Breast epithelium (tissue), 3 donors: ENCODE measurements around the gene PPP2R2D.

ENCODE experiments used
- CTCF ChIP-seq, 3 donors: fragments of 450-650 bp; IDR thresholded peaks; one replicate each; pipeline ENCODE4 v1.5.1; 2016 to 2017; ENCODE audit warnings: antibody characterized with exemption in 3 of 3, mild to moderate bottlenecking in 3 of 3, moderate library complexity in 3 of 3
- POLR2A ChIP-seq: fragments of 450-650 bp; IDR thresholded peaks from one replicate; pipeline ENCODE4 v1.6.1; 2016; ENCODE audit warnings: antibody characterized with exemption, mild to moderate bottlenecking, moderate library complexity

GRCh38 chr10:131973160-131973951 lies 72.5 kb downstream of the PPP2R2D start:
- TF ChIP-seq POLR2A (no peak), CTCF (IDR thresholded peaks at IDR 0.05) (no peak)
